NOMO-1 treated with dmso at 0.1 percent for 144 hours (cell line): ENCODE results near the gene NSF.
"Not testable (repeated sequence)": the region's sequence is repeated elsewhere in the genome, so short reads cannot be mapped to it uniquely, and the experiment has no call there.

Source experiments
- DNase-seq: peaks from one replicate; lab custom pipeline; 2025; ENCODE audit not compliant: unreplicated experiment; lab: John Stamatoyannopoulos, UW

NSF gene

DNA sequence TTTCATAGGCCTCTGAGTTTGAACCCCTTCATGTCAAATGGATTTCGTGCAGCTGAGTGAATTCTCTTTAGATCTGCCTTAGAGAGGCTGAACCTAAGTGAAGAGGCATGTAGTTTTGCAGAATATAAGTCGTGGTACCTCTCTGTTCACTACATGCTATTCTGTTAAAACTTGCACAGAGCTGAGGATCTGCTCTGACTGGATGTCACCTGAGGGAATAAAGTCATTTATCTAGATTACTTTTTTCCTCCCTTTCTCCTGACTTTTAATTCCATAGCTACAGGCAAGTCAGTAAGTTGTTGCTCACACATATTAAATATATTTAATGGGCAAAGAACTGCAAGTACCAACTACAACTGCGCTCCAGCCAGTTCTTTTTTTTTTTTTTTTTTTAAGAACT lies 163.3 kb downstream of the NSF start:
- DNase-seq = no peak

DNA sequence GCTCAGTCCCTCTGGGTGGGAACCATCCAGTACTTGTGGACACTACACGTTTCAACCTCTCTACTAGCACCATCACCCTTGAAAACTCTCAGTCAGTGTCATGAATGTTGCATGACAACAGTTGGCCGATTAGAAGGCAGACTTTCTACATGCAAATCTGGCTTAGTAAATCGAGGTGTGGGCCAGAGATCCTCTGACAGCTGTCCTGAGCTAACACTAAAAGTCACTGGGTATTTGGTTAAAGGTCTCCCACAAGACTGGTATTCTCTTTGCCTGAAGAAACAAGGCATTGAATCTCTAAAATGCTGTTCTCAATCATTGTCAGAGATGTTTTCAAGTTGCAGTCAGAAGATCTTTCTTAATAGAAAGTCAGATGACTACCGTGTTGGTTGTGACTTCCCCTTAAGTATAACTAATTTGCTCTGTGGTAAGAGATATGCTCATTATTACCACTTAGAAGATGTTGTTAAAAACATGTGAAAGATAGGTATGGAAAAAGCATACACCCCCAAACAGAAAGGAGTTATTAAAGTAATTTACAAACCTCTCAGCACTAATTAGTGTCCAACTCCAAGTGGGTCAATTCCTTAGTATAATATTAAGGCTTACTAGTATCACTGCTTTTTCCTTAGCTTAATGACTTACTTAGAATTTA lies 165.7 kb downstream of the NSF start:
- DNase-seq = no peak

DNA sequence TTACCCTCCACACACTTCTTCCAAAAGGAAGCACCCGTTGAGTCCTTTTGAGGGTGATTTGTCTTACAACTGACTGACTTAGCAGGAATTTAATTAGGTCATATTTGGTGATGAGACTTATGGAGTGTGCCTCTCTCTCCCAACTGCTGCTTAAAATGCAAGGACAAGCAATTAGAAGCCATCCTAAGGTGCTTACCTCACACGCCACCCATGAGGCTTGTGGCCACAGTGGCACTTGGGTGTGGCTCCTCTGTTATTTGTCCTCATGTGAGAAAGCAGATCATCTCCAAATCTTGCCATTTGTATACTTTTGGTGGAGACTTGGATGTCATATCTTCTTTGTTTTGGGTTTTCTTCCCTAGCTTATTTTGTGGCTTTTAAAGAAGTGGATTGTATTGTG lies 166.4 kb downstream of the NSF start:
- no peak for DNase-seq

DNA sequence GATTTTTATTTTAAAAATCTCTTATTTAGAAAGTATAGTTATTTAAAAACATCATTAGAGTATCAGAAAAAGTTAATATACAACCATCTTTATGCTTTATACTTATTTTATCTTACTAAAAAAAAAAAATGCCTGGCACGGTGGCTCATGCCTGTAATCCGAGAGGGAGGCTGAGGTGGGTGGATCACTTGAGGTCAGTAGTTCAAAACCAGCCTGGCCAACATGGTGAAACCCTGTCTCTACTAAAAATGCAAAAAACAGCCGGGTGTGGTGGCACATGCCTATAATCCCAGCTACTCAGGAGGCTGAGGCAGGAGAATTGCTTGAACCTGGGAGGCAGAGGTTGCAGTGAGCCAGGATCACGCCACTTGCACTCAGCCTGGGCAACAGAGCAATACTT lies 167.1 kb downstream of the NSF start:
- not testable (repeated sequence) for DNase-seq

DNA sequence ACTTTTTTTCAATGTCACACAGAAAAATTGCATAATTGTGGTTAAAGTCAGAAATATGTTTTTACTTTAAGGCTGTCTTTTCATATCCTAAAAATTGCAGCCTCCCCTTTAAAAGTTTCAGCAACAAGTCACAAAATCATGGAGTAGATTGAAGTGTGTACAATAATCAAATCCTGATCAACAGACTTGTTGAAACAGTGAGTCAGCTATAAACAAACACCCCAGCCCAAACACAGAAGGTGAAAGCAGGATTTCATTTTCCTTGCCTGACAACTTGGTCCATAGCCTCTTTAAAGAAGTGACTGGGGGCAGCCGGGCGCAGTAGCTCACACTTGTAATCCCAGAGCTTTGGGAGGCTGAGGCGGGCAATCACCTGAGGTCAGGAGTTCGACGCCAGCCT lies 168.1 kb downstream of the NSF start:
- DNase-seq = no peak

DNA sequence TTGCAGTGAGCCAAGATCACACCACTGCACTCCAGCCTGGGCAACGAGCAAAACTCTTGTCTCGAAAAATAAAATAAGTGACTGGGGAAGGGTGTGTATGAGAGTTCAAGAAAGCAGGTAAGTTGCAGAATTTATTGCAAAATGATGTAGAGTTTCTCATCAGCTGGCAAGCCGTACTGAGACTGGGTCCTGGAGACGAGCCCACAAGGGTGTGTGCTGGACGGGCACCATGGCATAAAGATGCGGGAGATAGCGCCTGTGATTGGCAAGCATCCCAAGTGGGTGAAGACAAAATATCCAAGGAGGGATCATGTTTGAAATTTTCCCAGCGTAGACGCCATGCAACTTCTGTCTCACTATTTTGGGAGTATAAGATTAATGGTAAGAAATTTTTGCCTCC lies 168.7 kb downstream of the NSF start:
- no peak for DNase-seq

DNA sequence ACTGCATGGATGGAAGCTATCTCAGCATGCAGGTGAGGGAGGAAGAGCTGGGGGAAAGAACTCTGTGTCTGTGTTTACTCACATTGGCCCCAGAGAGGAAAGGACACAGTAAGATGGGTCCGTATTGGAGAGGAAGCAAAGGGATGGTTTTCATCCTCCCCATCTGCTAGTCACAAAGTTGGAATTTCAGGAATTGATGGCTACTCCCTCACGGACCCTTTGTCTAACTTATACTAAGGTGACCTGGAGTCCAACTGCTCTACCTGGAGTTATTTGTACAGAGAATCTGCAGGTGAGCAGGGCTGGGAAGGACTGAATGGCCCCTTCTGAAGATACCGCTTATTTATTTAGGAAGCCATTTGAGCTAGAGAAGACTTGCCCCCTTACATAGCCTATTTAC lies 172.9 kb downstream of the NSF start:
- DNase-seq = no peak

DNA sequence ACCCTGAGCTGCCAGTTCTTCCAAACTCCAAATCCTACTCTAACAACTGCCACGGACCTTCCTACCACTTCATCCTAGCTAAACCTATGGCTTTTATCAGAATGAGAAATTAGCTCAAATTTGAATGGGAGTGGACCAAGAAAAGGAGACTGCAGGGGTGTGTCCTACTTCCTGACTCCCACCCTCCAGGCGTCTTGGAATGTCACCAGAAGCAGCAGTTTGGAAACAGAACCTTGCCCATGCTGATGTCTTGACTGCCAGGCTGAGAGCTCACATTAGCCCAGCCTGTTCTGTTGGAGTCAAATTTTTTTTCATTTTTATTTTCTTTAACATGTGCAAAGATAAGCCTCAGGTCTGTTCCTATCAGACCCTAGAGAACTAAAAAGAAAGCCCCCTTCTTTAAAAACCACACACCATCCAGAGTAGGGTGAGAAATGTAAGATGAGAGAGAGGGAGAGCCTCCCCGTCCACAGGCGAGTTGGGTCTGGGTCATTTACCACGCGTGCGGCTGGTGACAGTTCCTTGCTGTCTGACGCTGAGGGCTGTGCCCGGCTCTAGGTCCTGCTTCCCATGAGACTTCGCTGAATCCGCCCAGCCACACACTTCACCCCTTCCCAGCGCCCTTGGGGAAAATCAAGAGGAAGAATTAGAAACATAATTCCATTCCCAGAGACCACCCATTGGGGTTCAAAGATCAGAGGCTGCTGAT lies 173.7 kb downstream of the NSF start:
- no peak for DNase-seq

DNA sequence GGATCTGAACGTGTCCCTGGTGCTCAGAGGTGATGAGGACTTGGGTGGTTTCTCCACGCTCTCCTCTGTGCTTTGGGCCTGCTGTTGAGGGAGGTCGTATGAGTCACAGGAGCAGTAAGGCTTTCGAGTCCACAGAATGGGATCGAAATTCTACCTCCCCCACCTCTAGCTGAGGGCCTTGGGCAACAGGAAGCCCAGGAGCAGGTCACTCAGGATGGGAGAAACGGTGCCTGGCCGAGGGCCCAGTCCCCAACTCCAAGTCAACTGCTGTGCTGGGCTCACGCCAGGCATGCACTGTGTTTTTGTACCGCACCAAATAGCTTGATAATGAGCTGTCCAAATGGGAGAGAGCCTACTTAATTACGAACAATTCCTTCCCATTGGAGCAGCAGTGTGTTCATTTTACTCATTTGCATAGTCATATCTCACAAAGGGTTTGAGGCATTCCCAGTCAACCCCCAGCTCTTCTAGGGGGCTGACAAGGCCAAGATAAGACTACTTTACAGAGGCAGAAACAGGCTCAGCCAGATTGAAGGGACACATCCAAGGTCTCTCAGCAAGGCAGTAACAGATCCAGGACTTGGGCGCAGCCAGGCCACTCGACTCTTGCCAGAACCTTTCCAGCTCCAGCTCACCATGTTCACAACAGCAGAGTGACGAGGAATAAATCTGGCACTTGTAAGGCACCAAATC lies 174.4 kb downstream of the NSF start:
- DNase-seq = no peak

DNA sequence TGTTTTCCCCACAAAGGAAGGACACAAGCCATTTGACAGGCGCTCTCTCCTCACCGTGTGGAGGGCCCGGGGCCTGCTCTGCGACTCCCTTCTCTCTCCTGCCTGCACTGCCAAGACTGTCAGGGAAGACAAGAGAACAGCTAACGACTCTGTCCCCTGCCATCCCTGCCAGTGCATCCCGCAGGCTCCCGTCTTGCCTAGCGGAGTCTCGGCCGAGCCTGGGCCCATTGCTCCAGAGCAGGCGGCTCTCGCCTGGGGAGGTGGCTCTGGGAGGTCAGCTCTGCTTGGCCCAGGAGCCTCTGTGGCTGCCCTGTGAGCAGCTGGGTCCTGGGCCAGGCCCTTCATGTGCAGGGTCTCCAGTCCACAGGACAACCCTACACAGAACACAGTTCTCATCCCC lies 175.0 kb downstream of the NSF start:
- DNase-seq = no peak

DNA sequence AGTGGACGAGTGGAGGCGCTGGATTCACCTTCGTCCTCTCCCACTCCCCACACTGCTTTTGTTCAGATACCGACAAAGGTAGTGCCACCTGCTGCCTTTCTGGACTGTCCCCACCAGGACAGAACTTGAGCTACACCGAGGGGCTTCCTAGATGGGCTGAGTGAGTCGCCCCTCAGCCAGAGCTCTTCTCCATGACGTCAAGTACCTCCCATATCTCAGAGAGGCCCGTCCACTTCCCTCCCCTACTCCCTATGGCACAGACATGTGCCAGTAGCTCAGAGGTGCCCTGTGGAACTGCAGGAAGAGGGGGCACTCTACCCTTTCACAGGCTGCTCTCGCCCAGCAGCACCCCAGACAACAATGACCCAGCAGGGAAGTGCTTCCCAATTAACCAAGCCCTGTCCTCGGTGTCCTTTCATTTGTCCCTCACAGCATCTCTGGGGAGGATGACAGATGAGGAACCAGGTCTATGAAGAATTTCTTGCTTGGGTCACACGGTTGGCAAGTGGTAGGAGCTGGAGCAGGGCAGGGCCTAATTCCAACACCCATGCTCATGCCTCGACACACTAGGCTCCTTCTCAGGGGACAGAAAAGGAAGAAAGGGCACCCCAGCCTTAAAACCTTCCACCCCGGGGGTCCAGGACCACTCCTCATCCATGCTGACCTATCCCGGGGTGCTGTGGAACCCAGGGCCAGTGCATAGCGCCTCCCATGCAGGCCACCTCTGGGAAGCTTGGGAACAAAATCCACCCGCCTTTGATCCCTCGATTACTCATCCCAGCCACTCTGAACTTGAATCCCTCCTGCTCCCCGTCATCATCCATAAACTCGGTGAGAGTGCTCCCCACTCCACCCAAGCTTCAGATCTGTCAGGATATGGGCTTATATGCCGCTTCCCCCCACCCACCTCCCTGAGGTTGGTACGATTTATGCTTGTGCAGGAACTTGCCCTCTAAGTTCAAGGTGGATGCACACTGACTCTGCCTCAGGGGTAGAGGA lies 176.3 kb downstream of the NSF start:
- DNase-seq = no peak

DNA sequence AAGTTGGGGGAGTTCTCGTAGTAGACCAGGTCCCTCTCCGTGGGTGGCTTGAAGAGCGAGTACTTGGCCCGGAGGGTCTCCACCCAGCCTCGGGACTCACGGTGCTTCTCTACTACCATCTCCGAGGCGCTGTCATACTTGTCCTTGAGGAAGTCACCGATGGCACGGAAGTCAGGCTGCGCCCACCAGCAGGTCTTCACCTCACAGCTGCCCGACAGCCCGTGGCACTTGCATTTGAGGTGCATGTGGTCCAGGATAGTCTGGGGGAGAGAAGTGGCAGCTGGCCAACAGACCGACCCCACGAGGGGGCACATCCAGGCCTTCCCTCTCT lies 178.0 kb downstream of the NSF start:
- no peak for DNase-seq

DNA sequence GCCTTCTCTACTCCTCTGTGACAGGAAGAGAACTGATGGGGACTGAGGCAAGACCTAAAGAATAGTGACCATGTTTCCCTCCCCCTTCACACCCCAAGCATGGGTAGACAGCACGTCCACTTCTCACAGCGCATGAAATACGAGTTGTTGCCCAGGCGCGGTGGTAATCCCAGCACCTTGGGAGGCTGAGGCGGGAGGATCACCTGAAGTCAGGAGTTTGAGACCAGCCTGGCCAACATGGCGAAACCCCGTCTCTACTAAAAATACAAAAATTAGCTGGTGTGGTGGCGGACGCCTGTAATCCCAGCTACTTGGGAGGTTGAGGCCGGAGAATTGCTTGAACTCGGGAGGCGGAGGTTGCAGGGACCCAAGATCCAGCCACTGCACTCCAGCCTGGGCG lies 178.4 kb downstream of the NSF start:
- not testable (repeated sequence) for DNase-seq

DNA sequence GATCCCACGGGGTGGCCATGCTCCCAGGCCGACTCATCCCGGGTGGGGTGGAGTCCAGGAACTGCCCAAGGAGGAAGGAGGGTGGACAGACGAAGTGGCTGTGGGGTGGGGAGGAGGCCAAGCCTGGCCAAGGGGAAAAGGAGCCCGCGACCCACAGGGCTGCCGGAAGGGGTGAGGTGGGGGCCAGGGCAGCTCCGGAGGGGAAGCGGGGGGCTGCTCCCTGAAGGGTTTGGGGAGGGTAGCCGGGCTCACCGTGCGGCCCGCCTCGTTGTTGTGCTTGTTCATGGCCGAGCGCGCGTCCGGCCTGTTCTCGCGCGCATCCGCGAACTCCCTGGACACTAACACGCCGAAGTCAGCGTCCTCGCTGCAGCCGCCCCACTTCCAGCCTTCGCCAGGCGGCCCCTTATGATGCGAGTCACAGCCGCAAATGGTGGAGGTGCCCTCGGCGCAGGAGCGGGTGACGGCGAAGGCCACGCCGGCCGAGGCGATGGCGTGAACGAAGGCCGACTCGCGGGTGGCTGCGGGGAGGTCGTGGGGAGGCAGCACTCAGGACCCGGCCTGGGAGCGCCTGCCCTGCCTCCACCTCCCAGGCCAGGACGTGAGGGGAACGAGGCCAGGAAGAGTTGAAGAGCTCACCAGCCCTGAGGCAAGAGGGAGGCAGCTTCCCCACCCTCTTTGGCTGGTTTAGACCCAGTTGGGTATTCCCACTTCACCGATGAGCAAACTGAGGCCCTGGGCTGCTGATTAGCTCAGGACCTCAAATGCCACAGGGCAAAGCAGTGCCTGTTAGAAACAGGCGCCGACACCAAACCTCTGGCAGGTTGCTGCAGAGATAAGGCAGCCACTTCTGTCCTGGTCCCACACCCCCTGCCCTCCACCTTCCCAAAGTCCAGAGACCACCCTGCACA lies 179.3 kb downstream of the NSF start:
- DNase-seq = no peak

DNA sequence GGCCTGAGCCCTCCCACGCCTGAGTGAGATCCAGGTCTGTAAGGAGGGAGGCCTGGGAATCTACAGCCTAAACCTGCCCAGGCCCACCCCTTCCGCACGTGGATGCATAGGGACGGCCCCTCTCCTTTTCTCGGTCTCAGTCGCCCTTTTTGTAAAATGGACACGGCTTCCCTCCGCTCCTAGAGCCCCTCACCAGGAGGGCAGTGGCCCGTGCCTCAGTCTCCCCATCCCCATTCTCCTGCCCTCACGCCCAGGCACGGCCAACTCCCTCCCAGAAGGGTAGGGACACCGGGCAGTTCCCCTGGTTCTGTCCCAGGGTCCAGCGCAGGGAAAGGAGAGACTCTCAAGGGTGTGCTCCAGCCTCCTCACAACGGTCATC lies 180.0 kb downstream of the NSF start:
- DNase-seq = no peak

DNA sequence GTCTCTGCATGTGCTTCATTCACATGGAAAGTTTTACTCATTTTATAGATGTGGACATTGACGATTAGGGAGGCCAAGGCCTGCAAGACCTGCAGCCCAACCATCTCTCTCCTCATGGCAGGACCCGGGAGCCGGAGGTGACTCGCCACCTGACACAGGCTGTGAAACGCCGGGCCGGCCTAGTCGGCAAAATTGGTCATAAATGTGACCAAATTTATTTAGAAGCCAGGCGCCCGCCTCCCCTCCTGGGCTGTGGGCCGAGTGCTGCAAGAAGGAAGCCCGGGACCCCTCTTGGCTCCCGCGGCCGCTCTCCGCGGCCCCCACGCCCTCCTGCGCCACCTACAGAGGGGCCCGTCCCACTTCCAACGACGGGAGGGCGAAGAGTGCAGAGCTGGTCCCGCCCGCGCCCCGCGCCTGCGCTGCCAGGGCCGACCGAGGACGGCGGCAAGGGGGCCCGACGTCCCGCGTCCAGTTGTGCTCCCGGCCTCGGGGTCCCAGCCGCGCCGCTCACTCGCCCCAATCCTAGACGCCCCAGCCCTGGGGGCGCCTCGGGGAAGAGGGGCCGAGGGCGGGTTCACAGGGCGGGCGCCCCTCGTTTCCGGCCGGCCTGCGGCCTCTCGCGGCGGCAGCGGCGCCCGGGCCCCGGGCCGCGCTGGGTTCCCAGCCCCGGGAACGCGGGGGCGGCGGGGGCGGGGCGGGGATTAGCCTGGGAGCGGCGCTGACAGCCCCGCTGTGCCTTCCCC lies 180.5 kb downstream of the NSF start:
- peak; percentile 21 for DNase-seq

DNA sequence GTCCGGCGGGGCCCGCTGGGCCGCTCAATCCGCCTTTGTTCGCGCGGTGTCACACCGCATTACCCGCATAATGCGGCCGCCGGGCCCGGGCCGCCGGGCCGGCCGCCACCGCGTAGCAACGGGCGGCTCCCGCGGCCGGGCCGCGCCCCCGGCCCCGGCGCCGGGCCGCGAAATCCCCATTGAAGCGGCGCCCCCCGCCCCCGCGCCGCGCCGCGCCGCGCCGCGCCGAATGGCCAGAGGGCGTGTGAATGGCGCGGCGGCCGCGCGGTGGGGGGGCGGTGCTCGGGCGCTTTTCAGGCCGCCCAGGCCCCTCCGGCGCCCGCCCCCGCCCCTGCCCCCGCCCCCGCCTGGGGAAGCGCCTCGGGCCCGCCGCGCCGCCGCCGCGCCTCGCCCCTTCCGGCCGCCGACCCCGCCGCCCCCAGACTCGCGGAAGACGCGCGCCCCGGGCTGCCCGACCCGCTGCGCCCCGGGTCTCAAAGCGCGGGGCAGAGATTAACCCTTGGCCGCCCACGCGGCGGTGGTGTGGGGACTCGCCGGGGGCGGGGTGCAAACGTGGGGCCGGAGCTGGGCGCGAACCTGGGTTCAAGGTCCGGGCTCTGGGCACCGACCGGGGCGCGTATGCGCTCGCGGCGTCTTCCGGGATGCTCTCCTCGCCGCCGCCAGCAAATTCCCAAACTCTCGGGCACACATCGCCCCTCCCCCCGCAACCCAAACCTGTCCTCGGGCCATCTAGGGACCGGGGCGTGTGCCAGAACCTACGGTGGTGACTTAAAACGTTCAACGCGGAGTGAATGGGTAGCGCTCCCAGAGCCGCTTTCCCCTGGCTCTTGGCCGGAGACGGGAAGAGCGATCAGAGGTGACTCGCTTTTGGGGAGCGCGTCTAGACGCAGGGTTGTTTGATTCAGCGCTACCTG lies 181.3 kb downstream of the NSF start:
- DNase-seq = no peak

DNA sequence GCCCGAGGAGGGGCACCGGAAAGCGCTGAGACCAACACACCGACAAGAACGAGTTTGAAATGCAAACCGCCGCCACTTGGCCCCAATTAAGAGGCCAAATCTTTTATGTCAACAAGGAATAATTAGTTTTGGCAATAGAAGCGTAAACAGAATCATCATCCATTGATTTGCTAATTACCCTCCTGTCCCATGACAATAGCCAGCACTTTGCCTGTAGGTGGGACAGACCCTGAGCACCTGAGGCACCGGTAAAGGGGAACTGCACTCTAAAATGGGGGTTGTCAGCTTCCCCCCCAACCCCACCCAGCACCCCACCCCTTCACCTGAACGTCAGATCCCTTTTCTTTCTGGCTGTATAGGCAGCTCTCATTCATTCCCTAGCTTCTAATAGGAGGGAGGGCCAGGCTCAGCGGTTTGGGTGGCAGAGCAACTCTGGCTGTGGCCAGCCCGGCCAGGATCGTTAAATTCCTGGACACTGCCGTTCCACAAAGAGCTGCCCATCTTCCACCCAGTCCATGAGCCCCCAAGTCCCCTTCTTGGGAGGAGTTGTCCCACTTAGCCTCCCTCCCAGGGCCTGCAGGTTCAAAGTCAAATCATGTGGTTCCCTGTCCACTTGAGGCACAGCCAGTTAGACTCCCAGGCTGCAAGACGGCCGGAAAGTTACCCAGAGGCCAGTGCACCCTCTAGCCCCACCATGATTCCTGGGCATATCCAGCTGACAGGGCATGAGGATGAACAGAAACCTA lies 182.2 kb downstream of the NSF start:
- no peak for DNase-seq
